Stomach (tissue), 9 donors: ENCODE measurements around the gene NDEL1. TPM values are rescaled to one million over a fixed set of nuclear protein-coding genes. Genes with fewer than 3 reads are reported as not detected.

Experiments
- DNase-seq, 2 donors: peaks; one replicate each; pipeline versions ENCODE4 v3.0.0 to v3.0.0-alpha.2; 2013 to 2019
- H3K27ac ChIP-seq, 5 donors: fragments of 200-600 bp in 4 of 5; sonication (generic) in 4 of 5; one replicate each; pipeline ENCODE4 v1.5.1; 2013 to 2019; ENCODE audit warnings: mild to moderate bottlenecking in 1 of 5, moderate library complexity in 1 of 5
- H3K27me3 ChIP-seq, 3 donors: fragments of 200-600 bp; sonication (generic); one replicate each; pipeline ENCODE4 v1.5.1; 2017 to 2019; ENCODE audit warnings: mixed run types in 1 of 3
- H3K36me3 ChIP-seq, 4 donors: fragments of 200-600 bp; sonication (generic); 1 replicate in 3 of 4; 2 replicates in 1 of 4; pipeline ENCODE4 v1.5.1; 2016 to 2019
- H3K4me1 ChIP-seq, 4 donors: fragments of 200-600 bp; sonication (generic); one replicate each; pipeline ENCODE4 v1.5.1; 2016 to 2019
- H3K4me3 ChIP-seq, 4 donors: fragments of 200-600 bp; sonication (generic) in 3 of 4; one replicate each; pipeline ENCODE4 v1.5.1; 2016 to 2019; ENCODE audit warnings: mild to moderate bottlenecking in 1 of 4
- H3K9me3 ChIP-seq, 4 donors: fragments of 200-600 bp; sonication (generic); one replicate each; pipeline ENCODE4 v1.5.1; 2016 to 2019
- CTCF ChIP-seq, 7 experiments: fragments of 450-650 bp in 4 of 7; fragments of 200-600 bp in 3 of 7; sonication (generic) in 3 of 7; IDR thresholded peaks; one replicate each; pipeline ENCODE4 v1.5.1; 2016 to 2019; ENCODE audit warnings: antibody characterized with exemption in 7 of 7, control low read depth in 2 of 7, mild to moderate bottlenecking in 1 of 7
- EP300 ChIP-seq: sonication (generic); formaldehyde crosslinking; IDR thresholded peaks from one replicate; pipeline ENCODE4 v1.6.1; 2017; ENCODE audit warnings: antibody characterized with exemption
- POLR2A ChIP-seq, 4 donors: fragments of 450-650 bp; IDR thresholded peaks; one replicate each; pipeline ENCODE4 v1.6.1; 2016; ENCODE audit warnings: antibody characterized with exemption in 4 of 4, control low read depth in 2 of 4, mild to moderate bottlenecking in 1 of 4, moderate library complexity in 1 of 4
- POLR2AphosphoS5 ChIP-seq, 3 donors: sonication (generic); formaldehyde crosslinking; IDR thresholded peaks; one replicate each; pipeline ENCODE4 v1.6.1; 2016; ENCODE audit warnings: antibody characterized with exemption in 3 of 3
- WGBS, 5 donors: extraction: QIAGEN DNeasy Blood & Tissue Kit in 3 of 5; methylation state at CpG; one replicate each; pipeline versions ENCODE4 v1.1.5 to v1.1.7; 2013 to 2018; 5-methylcytosine and 5-hydroxymethylcytosine counted together
- intact Hi-C: fragments of 100-400 bp; cut with DNase I; formaldehyde crosslinking; loops from one replicate; pipeline ENCODE4 v1.15.1; 2023; ENCODE audit warnings: low total_unique reads
- polyA plus RNA-seq, 3 donors: library from polyadenylated mRNA; stranded (reverse); fragments of 200-250 nt; gene quantifications; one replicate each; pipeline ENCODE4 v1.2.3, GENCODE V29; 2013
- total RNA-seq, 5 donors: library from RNA; depleted of rRNA; stranded (reverse); fragments of >200 nt; gene quantifications; one replicate each; pipeline versions ENCODE4 v1.1.0 to v1.2.3, GENCODE V29; 2014 to 2016
- donor health status: healthy with polysubstance abuse.
- donor health status: Bipolar disorder and iron deficiency.
- donor health status: healthy.

NDEL1 gene
- total and polyA plus RNA-seq, 8 donors = 12.8 to 102 (median 42.9) TPM

GRCh38 chr17:8410883-8411238 is 24.8 kb upstream of the NDEL1 start:
- TF ChIP-seq POLR2AphosphoS5 (IDR thresholded peaks at IDR 0.05) (no peak), CTCF (IDR thresholded peaks at IDR 0.05) (no peak), POLR2A (IDR thresholded peaks at IDR 0.05) (no peak), EP300 (no peak)
- H3K27ac ChIP-seq = peak overlapping the region in 1 of 5 donors; percentile 7
- H3K4me3 ChIP-seq = no peak overlapping the region
- no peaks in the 10 kb centered on the region for H3K36me3 ChIP-seq
- intact Hi-C loops = no loop called here
- WGBS, 5 donors = 80 to 95% (median 87%) methylated on average over 1 of the region's 1 CpG
- no peak for DNase-seq
- peaks cover 0 to 19% (median 4%) of the 10 kb centered on the region in 4 donors for H3K4me1 ChIP-seq
- no peaks in the 10 kb centered on the region for H3K9me3 ChIP-seq
- H3K27me3 ChIP-seq = peaks cover 0 to 46% (median 0%) of the 10 kb centered on the region in 3 donors

DNA sequence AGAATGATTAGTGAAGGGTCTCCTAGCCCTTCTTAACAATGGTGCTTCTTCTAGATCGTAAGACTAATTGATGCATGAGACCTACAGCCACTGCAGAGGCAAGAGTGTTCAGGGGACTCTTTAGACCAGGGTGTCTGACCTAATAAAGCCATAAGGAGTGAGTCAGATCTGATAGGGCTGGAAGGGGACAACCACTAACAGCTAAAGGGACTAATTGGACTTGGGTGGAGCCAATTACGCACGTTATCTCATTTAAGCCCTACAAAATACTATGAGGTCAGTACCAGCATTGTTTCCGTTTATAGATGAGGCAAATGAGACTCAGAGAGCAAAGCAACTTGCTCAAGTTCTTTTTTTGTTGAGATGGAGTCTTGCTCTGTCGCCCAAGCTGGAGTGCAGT is 23.6 kb upstream of the NDEL1 start:
- no peaks in the 10 kb centered on the region for H3K36me3 ChIP-seq
- H3K9me3 ChIP-seq = no peaks in the 10 kb centered on the region
- peak overlapping the region in 2 of 5 donors; percentile 48 to 49 for H3K27ac ChIP-seq
- H3K4me3 ChIP-seq = no peak overlapping the region
- H3K27me3 ChIP-seq = peaks cover 0 to 37% (median 0%) of the 10 kb centered on the region in 3 donors
- DNase-seq = no peak
- peaks cover 0 to 19% (median 4%) of the 10 kb centered on the region in 4 donors for H3K4me1 ChIP-seq
- intact Hi-C loops = no loop called here
- 63 to 73% (median 70%) methylated on average over 5 of the region's 5 CpGs for WGBS, 5 donors
- TF ChIP-seq POLR2AphosphoS5 (IDR thresholded peaks at IDR 0.05) (peak in 1 of 3 donors; percentile 11), POLR2A (IDR thresholded peaks at IDR 0.05) (no peak)

DNA sequence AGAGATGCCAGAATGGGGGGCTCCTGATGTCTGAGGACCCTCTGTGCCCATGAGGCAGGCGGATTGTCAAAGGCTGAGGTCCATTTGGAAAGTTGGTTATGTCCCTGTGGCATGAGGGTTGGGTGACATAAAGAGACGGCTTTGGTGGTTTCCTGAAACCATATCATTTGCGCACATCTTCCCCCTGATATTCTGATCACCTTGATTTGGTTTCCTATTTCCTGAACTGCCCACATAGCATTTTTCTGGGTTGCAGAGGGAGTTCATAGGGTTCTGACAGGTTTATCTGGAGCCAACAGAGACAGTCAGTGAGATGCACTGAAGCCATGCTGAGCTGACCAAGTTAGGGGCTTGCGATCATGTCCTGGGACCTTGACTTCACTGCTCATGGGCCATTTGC is 22.4 kb upstream of the NDEL1 start:
- 55 to 88% (median 80%) methylated on average over 4 of the region's 4 CpGs for WGBS, 5 donors
- no peak for DNase-seq
- Histone ChIP-seq H3K9me3 (no peaks in the 10 kb centered on the region), H3K27me3 (peaks cover 0 to 25% (median 0%) of the 10 kb centered on the region in 3 donors), H3K4me1 (peaks cover 0 to 19% (median 4%) of the 10 kb centered on the region in 4 donors), H3K27ac (peak overlapping the region in 2 of 5 donors; percentile 48 to 49), H3K4me3 (peak overlapping the region in 1 of 4 donors; percentile 14), H3K36me3 (no peaks in the 10 kb centered on the region)
- intact Hi-C loops = no loop called here
- TF ChIP-seq EP300 (no peak), POLR2AphosphoS5 (IDR thresholded peaks at IDR 0.05) (no peak), POLR2A (IDR thresholded peaks at IDR 0.05) (no peak), CTCF (IDR thresholded peaks at IDR 0.05) (no peak)

- no peak for DNase-seq
- H3K4me1 ChIP-seq = peaks cover 0 to 19% (median 4%) of the 10 kb centered on the region in 4 donors
- peak overlapping the region in 1 of 4 donors; percentile 14 for H3K4me3 ChIP-seq
- no peaks in the 10 kb centered on the region for H3K36me3 ChIP-seq
- H3K27me3 ChIP-seq = peaks cover 0 to 22% (median 0%) of the 10 kb centered on the region in 3 donors
- intact Hi-C loops = no loop called here
- no peaks in the 10 kb centered on the region for H3K9me3 ChIP-seq
- TF ChIP-seq EP300 (no peak), POLR2AphosphoS5 (IDR thresholded peaks at IDR 0.05) (no peak), POLR2A (IDR thresholded peaks at IDR 0.05) (no peak), CTCF (IDR thresholded peaks at IDR 0.05) (no peak)
- no peak overlapping the region for H3K27ac ChIP-seq
Observed at GRCh38 chr17:8413938-8414337, 21.7 kb upstream of the NDEL1 start.

GRCh38 chr17:8417806-8418205 is 17.9 kb upstream of the NDEL1 start:
- WGBS, 5 donors = 84 to 87% (median 86%) methylated on average over 4 of the region's 4 CpGs
- Histone ChIP-seq H3K9me3 (no peaks in the 10 kb centered on the region), H3K27ac (peak overlapping the region in 2 of 5 donors; percentile 39 to 55), H3K4me1 (peaks cover 6 to 29% (median 18%) of the 10 kb centered on the region in 4 donors), H3K27me3 (peaks cover 0 to 22% (median 0%) of the 10 kb centered on the region in 3 donors), H3K4me3 (no peak overlapping the region), H3K36me3 (no peaks in the 10 kb centered on the region)
- no peak for TF ChIP-seq EP300
- TF ChIP-seq POLR2A (IDR thresholded peaks at IDR 0.05) = no peak
- no peak for TF ChIP-seq CTCF (IDR thresholded peaks at IDR 0.05)
- no peak for TF ChIP-seq POLR2AphosphoS5 (IDR thresholded peaks at IDR 0.05)
- intact Hi-C loops = no loop called here
- no peak for DNase-seq
